AG04450 (cell line): Measurements from ENCODE around the gene RPTOR. TPM values are rescaled to one million over a fixed set of nuclear protein-coding genes. Genes with fewer than 3 reads are reported as not detected.

Experiments
- CTCF ChIA-PET: fragments of 300-600, 350-600 bp; formaldehyde crosslinking; extraction: SDS; loops from one replicate; lab custom pipeline; 2022; ENCODE audit warnings: antibody characterized with exemption, inconsistent platforms; lab: Charles Lee
- POLR2A ChIA-PET: fragments of 350-600 bp; formaldehyde crosslinking; extraction: SDS; loops from one replicate; lab custom pipeline; 2021; ENCODE audit warnings: antibody characterized with exemption, inconsistent platforms; lab: Yijun Ruan, JAX
- DNase-seq: peaks from one replicate; pipeline ENCODE4 v3.0.0-alpha.2; 2011; ENCODE audit warnings: low read depth, low spot score
- H3K27ac ChIP-seq: one replicate; pipeline ENCODE4 v1.5.1; 2012; ENCODE audit warnings: low read depth, low read length, control low read depth
- H3K27me3 ChIP-seq: one replicate; pipeline ENCODE4 v1.6.0; 2012; ENCODE audit warnings: low read length; ENCODE audit not compliant: control insufficient read depth, insufficient read depth
- H3K4me3 ChIP-seq: 2 replicates; pipeline ENCODE4 v1.5.1; 2011; ENCODE audit warnings: mild to moderate bottlenecking, low read depth, low read length, control low read depth
- H3K9me3 ChIP-seq: 2 replicates; pipeline ENCODE4 v1.5.1; 2012; ENCODE audit warnings: low read length; ENCODE audit not compliant: control insufficient read depth, insufficient read depth
- polyA plus RNA-seq: library from polyadenylated mRNA; depleted of rRNA; stranded (reverse); fragments of >200 nt; gene quantifications from 2 replicates; pipeline ENCODE4 v1.2.3, GENCODE V29; 2011
- TF ChIP-seq, protein P1 (sequence below): IDR thresholded peaks from 2 replicates; pipeline ENCODE4 v1.5.1; 2011; ENCODE audit warnings: low read depth, low read length, control low read depth, inconsistent platforms

RPTOR gene
- polyA plus RNA-seq, 1 experiment = 6.2 TPM

DNA sequence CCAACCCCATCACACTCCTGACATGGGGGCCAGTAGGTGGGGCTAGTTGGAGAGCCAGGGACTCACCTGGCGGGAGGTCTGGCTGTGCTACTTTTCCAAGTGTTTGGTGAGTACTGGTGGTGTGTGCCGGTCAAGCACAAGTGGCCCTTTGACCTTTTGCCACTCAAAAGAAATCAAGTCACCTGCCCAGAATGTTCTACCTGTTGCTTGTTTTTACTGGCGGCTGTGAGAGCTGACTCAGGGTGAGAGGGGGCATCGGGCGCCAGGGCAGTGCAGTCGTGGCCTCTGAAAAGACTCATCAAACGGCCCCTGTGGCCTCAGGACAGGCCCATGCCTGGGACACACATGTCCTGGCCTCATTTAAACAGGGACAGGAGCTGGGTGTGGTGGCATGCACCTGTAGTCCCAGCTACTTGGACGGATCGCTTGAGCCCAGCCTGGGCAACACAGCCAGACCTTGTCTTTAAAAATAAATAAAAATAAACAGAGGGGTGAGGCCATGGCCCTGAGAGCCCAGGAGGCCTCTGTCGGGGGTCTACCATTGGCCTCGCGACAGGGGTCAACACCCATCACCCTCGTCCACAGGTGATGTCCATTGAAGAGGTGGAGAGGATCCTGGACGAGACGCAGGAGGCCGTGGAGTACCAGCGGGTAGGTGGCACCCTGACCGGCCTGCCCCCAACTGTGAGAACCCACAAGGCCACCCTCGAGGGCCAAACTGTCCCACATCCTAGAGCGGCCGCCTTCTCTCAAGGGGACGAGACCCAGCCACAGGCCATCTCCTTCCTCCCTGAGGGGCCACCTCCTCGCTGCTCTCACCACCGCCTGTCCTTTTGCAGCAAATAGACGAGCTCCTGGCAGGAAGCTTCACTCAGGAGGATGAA is 452.0 kb downstream of the RPTOR start:
- ChIA-PET CTCF (no interaction called here), POLR2A (no interaction called here)
- H3K27me3 ChIP-seq = no peaks in the 10 kb centered on the region
- TF ChIP-seq, protein P1, sequence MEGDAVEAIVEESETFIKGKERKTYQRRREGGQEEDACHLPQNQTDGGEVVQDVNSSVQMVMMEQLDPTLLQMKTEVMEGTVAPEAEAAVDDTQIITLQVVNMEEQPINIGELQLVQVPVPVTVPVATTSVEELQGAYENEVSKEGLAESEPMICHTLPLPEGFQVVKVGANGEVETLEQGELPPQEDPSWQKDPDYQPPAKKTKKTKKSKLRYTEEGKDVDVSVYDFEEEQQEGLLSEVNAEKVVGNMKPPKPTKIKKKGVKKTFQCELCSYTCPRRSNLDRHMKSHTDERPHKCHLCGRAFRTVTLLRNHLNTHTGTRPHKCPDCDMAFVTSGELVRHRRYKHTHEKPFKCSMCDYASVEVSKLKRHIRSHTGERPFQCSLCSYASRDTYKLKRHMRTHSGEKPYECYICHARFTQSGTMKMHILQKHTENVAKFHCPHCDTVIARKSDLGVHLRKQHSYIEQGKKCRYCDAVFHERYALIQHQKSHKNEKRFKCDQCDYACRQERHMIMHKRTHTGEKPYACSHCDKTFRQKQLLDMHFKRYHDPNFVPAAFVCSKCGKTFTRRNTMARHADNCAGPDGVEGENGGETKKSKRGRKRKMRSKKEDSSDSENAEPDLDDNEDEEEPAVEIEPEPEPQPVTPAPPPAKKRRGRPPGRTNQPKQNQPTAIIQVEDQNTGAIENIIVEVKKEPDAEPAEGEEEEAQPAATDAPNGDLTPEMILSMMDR = no peak
- no peaks in the 10 kb centered on the region for H3K9me3 ChIP-seq
- no peak overlapping the region for H3K4me3 ChIP-seq
- DNase-seq = no peak
- no peak overlapping the region for H3K27ac ChIP-seq

DNA sequence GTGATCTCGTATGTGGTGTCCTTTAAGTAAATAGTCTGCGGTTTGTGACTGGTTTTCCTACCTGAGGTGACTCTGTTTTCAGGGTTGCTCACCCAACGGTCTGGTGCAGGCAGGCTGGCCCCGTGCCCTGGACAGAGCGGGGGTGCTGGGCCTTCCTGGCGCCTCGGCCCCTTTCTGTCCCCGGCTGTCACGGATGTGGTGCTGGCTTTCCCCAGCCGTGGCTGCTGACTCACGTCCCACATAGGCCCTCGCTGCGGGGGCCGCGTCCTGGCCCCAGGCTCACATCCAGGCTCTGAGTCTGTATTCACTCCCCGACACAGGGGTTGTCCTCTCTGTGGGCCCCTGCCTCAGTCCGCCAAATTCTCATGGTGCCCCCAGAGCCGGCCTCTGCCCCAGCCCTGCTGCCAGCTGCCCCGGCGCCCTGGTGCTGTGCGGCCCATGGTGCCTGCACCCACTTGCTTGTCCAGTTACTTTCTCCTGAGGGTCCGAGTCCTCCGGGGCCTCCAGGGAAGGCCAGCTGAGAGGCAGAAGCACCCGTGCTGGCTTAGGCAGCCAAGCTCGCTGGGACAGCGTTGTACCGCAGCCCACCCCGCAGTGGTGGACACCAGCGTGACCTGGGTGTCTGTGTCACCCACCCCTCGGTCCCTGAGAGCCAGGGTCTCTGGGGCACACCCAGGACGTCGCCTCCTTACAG is 452.9 kb downstream of the RPTOR start:
- DNase-seq = no peak
- Histone ChIP-seq H3K4me3 (no peak overlapping the region), H3K27me3 (no peaks in the 10 kb centered on the region), H3K9me3 (no peaks in the 10 kb centered on the region), H3K27ac (no peak overlapping the region)
- ChIA-PET POLR2A (no interaction called here), CTCF (no interaction called here)
- TF ChIP-seq, protein P1 = no peak

DNA sequence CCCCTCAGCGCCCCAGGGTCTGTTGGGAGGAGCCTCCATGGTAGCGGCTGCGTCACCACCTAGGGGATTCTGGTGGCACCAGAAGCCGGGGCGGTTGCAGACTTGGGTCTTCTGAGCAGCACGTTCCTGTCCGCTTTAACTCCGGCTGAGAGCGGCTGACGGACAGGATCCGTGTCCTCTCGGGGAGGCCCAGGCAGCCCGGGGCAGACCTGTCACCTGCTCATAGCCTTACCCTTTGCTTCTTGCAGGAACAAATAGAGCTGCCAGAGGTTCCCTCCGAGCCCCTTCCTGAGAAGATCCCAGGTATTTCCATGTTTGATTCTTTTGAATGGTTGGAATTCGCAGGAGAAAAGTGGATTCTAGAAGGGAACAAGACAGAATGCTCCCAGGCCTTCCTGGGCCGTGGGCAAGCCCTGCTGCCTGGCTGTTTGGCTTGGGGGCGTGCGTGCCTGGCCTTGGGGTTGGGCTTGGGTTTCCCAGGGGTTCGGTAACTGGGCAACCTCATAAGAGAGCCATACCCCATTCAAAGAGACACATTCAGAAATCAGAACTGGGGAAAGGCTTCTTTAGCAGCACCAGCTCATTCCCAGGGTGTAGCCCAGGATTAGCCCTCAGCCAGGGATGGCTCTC is 453.6 kb downstream of the RPTOR start:
- no peak for DNase-seq
- Histone ChIP-seq H3K4me3 (no peak overlapping the region), H3K9me3 (no peaks in the 10 kb centered on the region), H3K27me3 (no peaks in the 10 kb centered on the region), H3K27ac (no peak overlapping the region)
- TF ChIP-seq, protein P1 = no peak
- POLR2A ChIA-PET = no interaction called here
- CTCF ChIA-PET = no interaction called here

DNA sequence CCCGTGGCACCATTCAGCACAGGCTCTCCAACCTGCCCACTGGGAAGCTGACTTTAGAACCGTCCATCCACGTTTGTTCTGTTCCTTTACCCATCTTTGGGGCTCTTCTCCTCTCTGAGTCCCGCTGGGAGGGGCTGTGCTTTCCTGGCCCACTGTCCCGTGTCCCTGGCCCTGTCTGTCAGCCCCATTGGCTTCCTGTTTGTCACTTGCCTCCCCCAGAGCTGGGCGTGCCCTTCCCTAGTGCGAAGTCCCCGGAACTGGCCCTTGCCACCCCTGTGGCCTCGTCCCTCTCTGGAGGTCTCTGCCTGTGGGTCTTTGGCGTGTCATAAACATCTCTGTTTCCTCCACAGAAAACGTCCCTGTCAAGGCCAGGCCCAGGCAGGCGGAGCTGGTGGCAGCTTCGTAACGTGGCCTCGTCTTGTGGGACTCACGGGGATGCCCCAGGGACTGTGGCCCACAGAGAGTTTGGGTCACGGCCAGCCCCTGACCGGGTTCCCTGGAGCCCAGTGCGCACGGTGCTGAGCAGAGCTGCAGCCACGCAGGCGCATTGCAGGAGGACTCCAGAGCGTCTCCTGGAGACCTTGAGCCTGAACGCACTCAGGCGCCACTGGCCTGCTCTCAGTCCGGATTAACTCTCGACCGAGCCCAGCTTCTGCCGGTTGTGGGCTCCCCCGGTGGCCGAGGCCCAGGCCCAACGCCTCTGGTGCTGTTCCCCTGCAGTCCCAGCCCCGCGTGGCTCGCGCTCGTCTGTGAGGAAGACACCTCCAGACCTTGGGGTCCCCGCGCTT is 454.3 kb downstream of the RPTOR start:
- H3K27ac ChIP-seq = no peak overlapping the region
- ChIA-PET POLR2A (interaction anchor here (0.6 kb wide), 1 partner anchor 63 kb away, joined by 5 read pairs; no protein-coding TSS in a partner anchor), CTCF (no interaction called here)
- TF ChIP-seq, protein P1 = no peak
- H3K9me3 ChIP-seq = peaks cover 4% of the 10 kb centered on the region; the same call in 1 of the 2 replicates
- no peak for DNase-seq
- peaks cover 6% of the 10 kb centered on the region for H3K27me3 ChIP-seq
- no peak overlapping the region for H3K4me3 ChIP-seq
